ENCODE measurements around the gene RNASEH1.
A peak's percentile ranks its signal among the peaks of the same experiment; 100 is the strongest.

RNASEH1 gene

DNA sequence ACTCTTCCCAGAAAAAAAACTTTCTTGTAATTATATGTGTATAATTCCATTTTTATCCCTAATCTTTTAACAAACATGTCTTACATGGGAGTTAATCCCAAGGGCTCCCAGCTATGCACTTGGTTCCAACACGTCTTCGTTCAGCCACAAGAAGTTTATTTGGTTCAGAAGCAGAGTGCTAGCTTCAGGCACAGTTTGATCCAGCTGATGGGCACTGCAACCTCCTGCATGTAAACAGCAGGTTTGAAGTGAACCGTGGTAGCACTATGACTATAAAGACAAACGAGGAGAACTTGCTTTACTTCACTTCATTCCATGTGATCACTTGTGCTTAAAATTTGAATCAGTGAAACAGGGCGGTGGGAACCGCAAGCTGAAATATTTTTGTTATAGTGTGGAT lies 7.0 kb upstream of the RNASEH1 start:
- peaks cover 4% of the 10 kb centered on the region; the same call in 1 of the 2 replicates for H3K36me3 ChIP-seq
- no peak for TF ChIP-seq Cebpa-rat (IDR thresholded peaks at IDR 0.05)
- H4K20me1 ChIP-seq: no peaks in the 10 kb centered on the region
- no peak overlapping the region for H3K4me2 ChIP-seq
- H3K9me3 ChIP-seq: no peaks in the 10 kb centered on the region
- H3K9ac ChIP-seq: no peak overlapping the region
- H3K4me1 ChIP-seq: peaks cover 42% of the 10 kb centered on the region
- H3K4me3 ChIP-seq: no peak overlapping the region
- no peaks in the 10 kb centered on the region for H3K27me3 ChIP-seq
- H3K27ac ChIP-seq: no peak overlapping the region

DNA sequence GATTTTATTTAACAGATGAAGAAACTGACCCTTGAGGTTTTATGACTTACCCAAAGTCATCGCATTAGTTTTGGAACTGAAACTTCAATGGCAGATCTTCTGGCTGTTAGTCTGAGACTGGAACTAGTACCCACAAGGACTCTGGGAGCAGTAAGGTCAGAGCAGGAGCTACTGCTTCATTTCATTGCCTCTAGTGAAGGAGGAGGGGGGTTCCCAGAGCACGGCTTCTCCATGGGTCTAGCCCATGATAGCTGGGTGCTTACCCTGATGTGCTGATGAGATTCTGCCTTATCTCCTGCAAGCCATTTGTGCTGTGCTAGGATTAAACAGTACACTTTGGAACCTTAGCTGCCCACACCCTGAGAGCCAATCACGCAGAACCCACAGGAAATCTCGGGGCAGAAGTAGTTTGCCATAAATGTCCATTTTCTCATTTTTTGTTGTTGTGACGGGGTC lies 5.4 kb upstream of the RNASEH1 start:
- no peaks in the 10 kb centered on the region for H3K9me3 ChIP-seq
- H3K9ac ChIP-seq: peak overlapping the region; percentile 13; the same call in 1 of the 2 replicates
- peaks cover 47% of the 10 kb centered on the region for H3K4me1 ChIP-seq
- no peak for TF ChIP-seq Cebpa-rat (IDR thresholded peaks at IDR 0.05)
- H4K20me1 ChIP-seq: no peaks in the 10 kb centered on the region
- H3K27me3 ChIP-seq: no peaks in the 10 kb centered on the region
- H3K4me2 ChIP-seq: peak overlapping the region; percentile 79
- H3K27ac ChIP-seq: peak overlapping the region; percentile 44
- H3K4me3 ChIP-seq: peak overlapping the region; percentile 13; the same call in 1 of the 2 replicates
- H3K36me3 ChIP-seq: peaks cover 4% of the 10 kb centered on the region; the same call in 1 of the 2 replicates

DNA sequence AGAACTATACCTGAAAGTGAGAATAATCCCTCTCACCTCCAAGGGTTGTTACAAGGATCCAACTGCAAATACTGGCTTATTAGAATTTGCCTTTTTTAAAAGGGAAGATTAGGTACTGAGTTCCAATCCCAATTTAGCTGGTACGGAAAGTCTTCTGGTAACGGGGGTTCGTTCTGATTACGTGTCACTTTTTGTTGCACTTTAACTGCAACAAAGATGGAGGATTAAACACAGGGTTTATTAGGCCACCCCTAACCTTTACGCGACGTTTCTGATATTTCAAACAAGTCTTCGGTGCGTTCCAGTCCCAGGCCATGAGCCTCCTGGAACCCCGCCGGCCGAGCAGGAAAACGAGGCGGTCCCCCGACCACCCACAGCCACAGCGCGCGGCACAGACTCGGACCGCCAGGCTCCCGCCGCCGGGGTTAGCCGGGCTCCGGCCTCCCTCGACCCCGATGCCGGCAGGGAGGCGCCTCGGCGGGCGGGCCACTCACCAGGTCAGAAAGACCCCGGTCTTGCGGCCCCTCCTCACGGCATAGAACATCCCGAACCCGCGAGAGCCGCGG lies 411 bp downstream of the RNASEH1 start:
- Histone ChIP-seq H3K36me3 (peaks cover 43% of the 10 kb centered on the region), H3K4me1 (peaks cover 34% of the 10 kb centered on the region), H3K9me3 (no peaks in the 10 kb centered on the region), H3K27ac (peak overlapping the region; percentile 91), H3K4me2 (peak overlapping the region; percentile 93), H3K27me3 (no peaks in the 10 kb centered on the region), H3K4me3 (peak overlapping the region; percentile 89), H4K20me1 (no peaks in the 10 kb centered on the region), H3K9ac (peak overlapping the region; percentile 93)
- no peak for TF ChIP-seq Cebpa-rat (IDR thresholded peaks at IDR 0.05)

DNA sequence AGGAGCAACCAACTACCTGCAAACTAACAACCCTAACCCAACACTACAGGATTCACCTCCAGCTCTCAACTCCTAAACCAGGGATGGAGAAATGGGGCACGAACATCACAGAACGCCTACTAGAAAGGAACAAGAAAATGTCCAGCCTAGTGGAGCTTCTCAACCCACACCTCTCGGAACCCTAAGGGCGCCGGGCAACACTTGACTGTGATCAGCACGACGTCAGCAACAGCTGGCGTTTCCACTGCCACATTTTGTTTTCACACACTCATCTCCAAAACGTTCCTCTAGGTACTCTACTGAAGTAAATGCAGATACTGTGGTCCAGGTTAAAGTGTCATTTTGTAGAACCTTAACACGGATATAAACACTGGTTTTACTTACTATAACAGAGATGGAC lies 4.2 kb downstream of the RNASEH1 start:
- no peaks in the 10 kb centered on the region for H3K27me3 ChIP-seq
- H4K20me1 ChIP-seq: no peaks in the 10 kb centered on the region
- H3K9me3 ChIP-seq: no peaks in the 10 kb centered on the region
- H3K27ac ChIP-seq: no peak overlapping the region
- H3K36me3 ChIP-seq: peaks cover 74% of the 10 kb centered on the region
- H3K4me3 ChIP-seq: no peak overlapping the region
- H3K4me2 ChIP-seq: no peak overlapping the region
- no peak for TF ChIP-seq Cebpa-rat (IDR thresholded peaks at IDR 0.05)
- H3K4me1 ChIP-seq: peaks cover 13% of the 10 kb centered on the region
- H3K9ac ChIP-seq: no peak overlapping the region

DNA sequence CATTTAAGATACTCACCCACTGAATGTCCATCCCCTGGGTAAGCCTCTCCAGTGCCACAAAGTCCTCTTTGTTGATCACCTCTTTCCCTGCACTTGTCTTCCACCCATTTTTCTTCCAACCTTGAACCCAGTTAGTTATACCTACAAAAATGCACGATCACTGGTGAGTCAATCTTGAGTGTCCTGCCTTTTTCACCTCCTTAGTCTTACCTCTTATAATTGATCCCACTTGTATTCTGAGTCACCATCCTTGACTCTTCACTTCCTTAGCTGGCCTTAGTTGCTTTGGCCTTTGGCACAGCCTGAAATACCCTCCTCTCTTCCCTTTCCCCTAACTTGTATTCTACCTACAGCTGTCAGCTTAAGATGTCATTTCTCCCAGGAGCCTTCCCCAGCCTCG lies 10.2 kb downstream of the RNASEH1 start:
- H3K4me1 ChIP-seq: no peaks in the 10 kb centered on the region
- no peak overlapping the region for H3K4me3 ChIP-seq
- H3K4me2 ChIP-seq: no peak overlapping the region
- no peak overlapping the region for H3K9ac ChIP-seq
- no peak for TF ChIP-seq Cebpa-rat (IDR thresholded peaks at IDR 0.05)
- no peaks in the 10 kb centered on the region for H3K27me3 ChIP-seq
- H3K9me3 ChIP-seq: no peaks in the 10 kb centered on the region
- H4K20me1 ChIP-seq: peaks cover 14% of the 10 kb centered on the region
- H3K36me3 ChIP-seq: peaks cover 98% of the 10 kb centered on the region
- no peak overlapping the region for H3K27ac ChIP-seq

DNA sequence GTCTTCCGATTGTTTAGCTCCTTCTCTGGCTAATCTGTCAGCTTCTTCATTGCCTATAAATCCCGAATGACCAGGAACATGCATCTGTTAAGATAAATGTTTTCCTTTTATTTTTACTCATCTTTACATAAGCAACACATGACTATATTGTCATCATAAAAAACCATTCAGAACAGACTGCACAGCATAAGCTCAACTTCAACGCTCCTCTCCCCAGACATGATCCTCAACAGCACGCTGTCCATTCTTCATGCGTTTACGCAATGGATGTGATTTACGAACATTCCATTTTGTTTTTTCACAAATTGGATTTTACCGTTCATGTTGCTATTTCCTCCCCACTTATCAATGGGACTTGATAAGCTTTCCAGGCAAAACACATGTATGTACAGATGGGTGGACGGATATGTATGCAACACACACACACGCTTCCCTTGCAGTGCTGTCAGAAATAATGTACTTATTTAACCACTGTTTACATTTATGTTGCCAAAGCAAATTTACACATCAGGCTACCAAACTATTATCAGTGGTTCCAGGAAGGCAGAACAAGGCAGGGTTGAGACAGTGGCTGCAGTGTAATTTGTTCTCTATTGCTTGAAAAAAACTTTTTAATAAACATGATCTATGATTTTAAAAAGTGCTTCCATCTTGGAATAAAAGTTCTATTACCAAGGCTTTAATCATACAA lies 12.2 kb downstream of the RNASEH1 start:
- Histone ChIP-seq H3K27ac (no peak overlapping the region), H4K20me1 (peaks cover 29% of the 10 kb centered on the region), H3K36me3 (peaks cover 100% of the 10 kb centered on the region), H3K4me1 (no peaks in the 10 kb centered on the region), H3K9ac (no peak overlapping the region), H3K4me3 (no peak overlapping the region), H3K9me3 (no peaks in the 10 kb centered on the region), H3K27me3 (no peaks in the 10 kb centered on the region), H3K4me2 (no peak overlapping the region)
- TF ChIP-seq Cebpa-rat (IDR thresholded peaks at IDR 0.05): no peak

DNA sequence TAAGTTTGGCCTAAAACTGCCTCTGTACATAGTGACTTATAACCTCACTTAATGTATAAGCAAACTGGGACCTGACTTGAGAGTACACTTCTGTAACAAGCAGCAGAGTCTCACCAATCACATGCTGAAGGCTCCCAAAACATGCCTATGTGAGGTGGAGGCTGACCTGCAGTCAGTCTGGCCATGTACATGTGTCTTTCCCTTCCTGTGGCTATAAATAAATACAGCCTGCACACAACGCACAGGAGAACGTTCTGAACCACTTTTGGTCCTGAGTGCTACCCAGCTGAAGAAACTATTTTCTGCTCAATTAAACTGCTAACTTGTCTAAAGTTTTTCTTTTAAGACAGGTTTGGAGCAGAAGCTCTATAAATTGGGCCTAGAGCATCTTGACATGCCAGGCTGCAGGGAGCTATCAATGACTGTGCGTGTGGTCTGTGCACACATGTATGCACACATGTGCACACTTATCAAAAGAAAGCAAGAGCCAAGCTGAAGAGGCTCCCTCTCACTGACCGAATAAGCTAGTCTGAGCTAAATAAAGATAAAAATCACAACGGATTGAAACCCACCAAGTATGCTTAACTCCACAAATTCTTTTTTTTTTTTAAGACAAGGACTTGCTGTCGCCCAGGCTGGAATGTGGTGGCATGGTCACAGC lies 15.0 kb downstream of the RNASEH1 start:
- H3K36me3 ChIP-seq: peaks cover 90% of the 10 kb centered on the region
- no peaks in the 10 kb centered on the region for H3K9me3 ChIP-seq
- no peaks in the 10 kb centered on the region for H3K4me1 ChIP-seq
- H3K9ac ChIP-seq: peak overlapping the region; percentile 22; the same call in 1 of the 2 replicates
- no peak for TF ChIP-seq Cebpa-rat (IDR thresholded peaks at IDR 0.05)
- H3K27me3 ChIP-seq: no peaks in the 10 kb centered on the region
- H3K27ac ChIP-seq: no peak overlapping the region
- peaks cover 29% of the 10 kb centered on the region for H4K20me1 ChIP-seq
- no peak overlapping the region for H3K4me2 ChIP-seq
- H3K4me3 ChIP-seq: no peak overlapping the region

DNA sequence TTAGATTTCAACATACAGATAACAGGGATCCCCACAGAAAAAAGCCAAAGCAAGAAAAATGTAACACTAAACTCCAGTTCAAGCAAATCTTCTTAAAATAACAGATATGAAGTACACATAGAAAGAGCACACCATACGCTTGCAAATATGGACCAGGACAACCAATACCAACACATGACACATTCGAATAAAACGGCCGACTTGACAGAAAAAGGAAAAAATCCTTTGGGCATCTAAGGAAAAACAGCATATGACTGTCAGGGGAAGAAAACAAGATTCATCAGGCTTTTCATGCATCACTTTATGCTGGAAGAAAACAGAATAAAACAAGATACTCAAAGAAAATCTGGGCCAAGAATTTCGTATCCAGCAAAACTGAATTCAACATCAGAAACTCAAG lies 16.0 kb downstream of the RNASEH1 start:
- no peak overlapping the region for H3K27ac ChIP-seq
- H4K20me1 ChIP-seq: peaks cover 29% of the 10 kb centered on the region
- no peaks in the 10 kb centered on the region for H3K27me3 ChIP-seq
- no peak overlapping the region for H3K9ac ChIP-seq
- no peak overlapping the region for H3K4me3 ChIP-seq
- 0 out of 2 replicates have a peak, but pooled peaks cover under 1% of the 10 kb centered on the region for H3K4me1 ChIP-seq
- no peaks in the 10 kb centered on the region for H3K9me3 ChIP-seq
- H3K36me3 ChIP-seq: peaks cover 80% of the 10 kb centered on the region
- no peak overlapping the region for H3K4me2 ChIP-seq
- TF ChIP-seq Cebpa-rat (IDR thresholded peaks at IDR 0.05): no peak

DNA sequence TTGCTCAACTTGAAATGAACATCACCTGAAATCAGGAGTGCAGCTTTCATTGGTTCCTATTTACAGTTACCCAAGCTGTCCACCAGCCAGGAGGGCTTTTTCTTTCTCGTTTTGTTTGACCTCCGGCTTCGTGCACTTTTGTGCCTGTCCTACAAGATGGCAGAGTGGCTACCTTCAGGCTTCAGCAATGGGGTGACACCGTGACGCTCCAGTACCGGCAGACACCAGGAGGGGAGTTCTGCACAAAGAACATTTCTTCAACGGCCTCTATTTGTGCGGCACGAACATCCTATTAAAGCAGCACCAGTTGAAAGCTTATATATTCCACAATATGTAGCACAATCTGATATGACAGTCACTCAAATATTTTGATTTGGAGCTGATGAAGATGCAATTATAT lies 18.3 kb downstream of the RNASEH1 start:
- peaks cover 29% of the 10 kb centered on the region for H4K20me1 ChIP-seq
- no peak overlapping the region for H3K4me3 ChIP-seq
- H3K9me3 ChIP-seq: 0 out of 2 replicates have a peak, but pooled peaks cover 1% of the 10 kb centered on the region
- TF ChIP-seq Cebpa-rat (IDR thresholded peaks at IDR 0.05): no peak
- H3K27me3 ChIP-seq: no peaks in the 10 kb centered on the region
- H3K4me1 ChIP-seq: peaks cover 10% of the 10 kb centered on the region; the same call in 1 of the 2 replicates
- H3K9ac ChIP-seq: no peak overlapping the region
- no peak overlapping the region for H3K4me2 ChIP-seq
- H3K36me3 ChIP-seq: peaks cover 57% of the 10 kb centered on the region
- H3K27ac ChIP-seq: no peak overlapping the region

Data from BLaER1 (cell line).